Fibroblast of skin of left quadriceps (primary cell): Measurements from ENCODE around the gene ICOS.

Experiments used
- DNase-seq, 2 experiments: peaks; one replicate each; pipeline ENCODE4 v3.0.0-alpha.2; 2013; ENCODE audit warnings: low read depth in 2 of 2

The ICOS gene

GRCh38 chr2:203936535-203936934 is at the start of gene ICOS:
ICOS (plus strand) TSS chr2:203936763; CDS start chr2:203936815, 52 bp downstream.
- no peak for DNase-seq

GRCh38 chr2:203887677-203888076 is 48.9 kb upstream of the ICOS start:
- no peak for DNase-seq

GRCh38 chr2:203889542-203889941 is 47.0 kb upstream of the ICOS start:
- no peak for DNase-seq

- no peak for DNase-seq
Measured at GRCh38 chr2:203889944-203890343, 46.6 kb upstream of the ICOS start.

- no peak for DNase-seq
Measured at GRCh38 chr2:203890733-203891132, 45.8 kb upstream of the ICOS start.

GRCh38 chr2:203891474-203891873 is 45.1 kb upstream of the ICOS start:
- DNase-seq = no peak

GRCh38 chr2:203892207-203892606 is 44.4 kb upstream of the ICOS start:
- DNase-seq = no peak

GRCh38 chr2:203893401-203893800 is 43.2 kb upstream of the ICOS start:
- no peak for DNase-seq

- DNase-seq = no peak
Measured at GRCh38 chr2:203893840-203894239, 42.7 kb upstream of the ICOS start.

- DNase-seq = no peak
Measured at GRCh38 chr2:203894262-203894661, 42.3 kb upstream of the ICOS start.

- DNase-seq = no peak
Measured at GRCh38 chr2:203897544-203897943, 39.0 kb upstream of the ICOS start.

- DNase-seq = no peak
Measured at GRCh38 chr2:203898657-203899056, 37.9 kb upstream of the ICOS start.

- DNase-seq = no peak
Measured at GRCh38 chr2:203900253-203900652, 36.3 kb upstream of the ICOS start.

- DNase-seq = no peak
Measured at GRCh38 chr2:203904022-203904421, 32.5 kb upstream of the ICOS start.

GRCh38 chr2:203905656-203906055 is 30.9 kb upstream of the ICOS start:
- DNase-seq = no peak

- DNase-seq = no peak
Measured at GRCh38 chr2:203908066-203908796, 28.3 kb upstream of the ICOS start.

GRCh38 chr2:203908797-203909185 is 27.8 kb upstream of the ICOS start:
- DNase-seq = no peak

GRCh38 chr2:203909261-203909967 is 27.1 kb upstream of the ICOS start:
- DNase-seq = peak; percentile 52 to 58

- DNase-seq = no peak
Measured at GRCh38 chr2:203909974-203910373, 26.6 kb upstream of the ICOS start.

- DNase-seq = no peak
Measured at GRCh38 chr2:203913947-203914346, 22.6 kb upstream of the ICOS start.

GRCh38 chr2:203914546-203915182 is 21.9 kb upstream of the ICOS start:
- no peak for DNase-seq

- no peak for DNase-seq
Measured at GRCh38 chr2:203915256-203915655, 21.3 kb upstream of the ICOS start.

GRCh38 chr2:203916756-203917155 is 19.8 kb upstream of the ICOS start:
- DNase-seq = no peak
